ENCODE measurements around the gene RS1. TPM values are rescaled to one million over a fixed set of nuclear protein-coding genes. Genes with fewer than 3 reads are reported as not detected.

Gene RS1
- total and polyA plus RNA-seq, 4 donors, result 0.40 to 6.3 (median 3.1) TPM

- H3K27me3 ChIP-seq (ENCODE audit: control insufficient read depth in 3 of 3, insufficient read depth in 3 of 3, low read length in 2 of 3), result peaks cover 0 to 2% (median 0%) of the 10 kb centered on the region in 3 donors
- H3K36me3 ChIP-seq (ENCODE audit: control insufficient read depth in 4 of 4, insufficient read depth in 4 of 4, low read length in 4 of 4), result no peaks in the 10 kb centered on the region
- peaks cover 0 to 3% (median 0%) of the 10 kb centered on the region in 5 donors for H3K4me1 ChIP-seq (ENCODE audit: control insufficient read depth in 5 of 5, insufficient read depth in 5 of 5, low read length in 5 of 5)
- peak overlapping the region; percentile 42 to 67 for H3K9ac ChIP-seq (ENCODE audit: insufficient read depth in 1 of 2, low read length in 2 of 2)
- peak overlapping the region; percentile 47 for H3K4me3 ChIP-seq
- peaks cover 0 to 4% (median 0%) of the 10 kb centered on the region in 4 donors for H3K9me3 ChIP-seq (ENCODE audit: control insufficient read depth in 4 of 4, insufficient read depth in 3 of 4, low read length in 3 of 4)
- DNase-seq (peak; percentile 85 to 91 (median 86)), ATAC-seq (ENCODE audit: insufficient read depth, low FRiP score) (peak; percentile 89)
- peak overlapping the region; percentile 87 to 92 for H3K27ac ChIP-seq (ENCODE audit: low read depth in 1 of 2, low read length in 1 of 2)
- WGBS, 2 donors, result 1 to 25% methylated on average over 18 to 74 of the region's 74 CpGs
- TF ChIP-seq CTCF (IDR thresholded peaks at IDR 0.05; ENCODE audit: control extremely low read depth, extremely low read depth), result no peak
Observed at GRCh38 chrX:18674788-18675735, 3.2 kb upstream of the RS1 start.

GRCh38 chrX:18674417-18674787, 2.5 kb upstream of the RS1 start:
- Histone ChIP-seq H3K9ac (ENCODE audit: insufficient read depth in 1 of 2, low read length in 2 of 2) (peak overlapping the region; percentile 42 to 43), H3K36me3 (ENCODE audit: control insufficient read depth in 4 of 4, insufficient read depth in 4 of 4, low read length in 4 of 4) (no peaks in the 10 kb centered on the region), H3K4me1 (ENCODE audit: control insufficient read depth in 5 of 5, insufficient read depth in 5 of 5, low read length in 5 of 5) (peaks cover 0 to 3% (median 0%) of the 10 kb centered on the region in 5 donors), H3K27me3 (ENCODE audit: control insufficient read depth in 3 of 3, insufficient read depth in 3 of 3, low read length in 2 of 3) (peaks cover 0 to 2% (median 0%) of the 10 kb centered on the region in 3 donors), H3K9me3 (ENCODE audit: control insufficient read depth in 4 of 4, insufficient read depth in 3 of 4, low read length in 3 of 4) (peaks cover 0 to 4% (median 0%) of the 10 kb centered on the region in 4 donors), H3K4me3 (peak overlapping the region; percentile 32), H3K27ac (ENCODE audit: low read depth in 1 of 2, low read length in 1 of 2) (peak overlapping the region; percentile 49 to 57)
- DNase-seq (peak in 2 of 3 donors; percentile 20 to 22), ATAC-seq (ENCODE audit: insufficient read depth, low FRiP score) (no peak)
- WGBS, 2 donors, result 1 to 32% methylated on average over 17 to 19 of the region's 19 CpGs
- TF ChIP-seq CTCF (IDR thresholded peaks at IDR 0.05; ENCODE audit: control extremely low read depth, extremely low read depth), result no peak

- Histone ChIP-seq H3K4me3 (peak overlapping the region; percentile 16), H3K9me3 (ENCODE audit: control insufficient read depth in 4 of 4, insufficient read depth in 3 of 4, low read length in 3 of 4) (peaks cover 0 to 2% (median 0%) of the 10 kb centered on the region in 4 donors), H3K36me3 (ENCODE audit: control insufficient read depth in 4 of 4, insufficient read depth in 4 of 4, low read length in 4 of 4) (no peaks in the 10 kb centered on the region), H3K4me1 (ENCODE audit: control insufficient read depth in 5 of 5, insufficient read depth in 5 of 5, low read length in 5 of 5) (no peaks in the 10 kb centered on the region), H3K27me3 (ENCODE audit: control insufficient read depth in 3 of 3, insufficient read depth in 3 of 3, low read length in 2 of 3) (no peaks in the 10 kb centered on the region), H3K9ac (ENCODE audit: insufficient read depth in 1 of 2, low read length in 2 of 2) (no peak overlapping the region), H3K27ac (ENCODE audit: low read depth in 1 of 2, low read length in 1 of 2) (no peak overlapping the region)
- 19 to 63% methylated on average over 15 of the region's 15 CpGs for WGBS, 2 donors
- TF ChIP-seq CTCF (IDR thresholded peaks at IDR 0.05; ENCODE audit: control extremely low read depth, extremely low read depth), result no peak
- ATAC-seq (ENCODE audit: insufficient read depth, low FRiP score) (no peak), DNase-seq (no peak)
Observed at GRCh38 chrX:18668071-18668835, 3.7 kb downstream of the RS1 start.
